ENCODE results near the gene DOCK9. TPM values are rescaled to one million over a fixed set of nuclear protein-coding genes. Genes with fewer than 3 reads are reported as not detected.
"Not testable (repeated sequence)": the region's sequence is repeated elsewhere in the genome, so short reads cannot be mapped to it uniquely, and the experiment has no call there.

DOCK9 gene
- total and polyA plus RNA-seq, 8 donors: 98.3 to 158 (median 109) TPM

DNA sequence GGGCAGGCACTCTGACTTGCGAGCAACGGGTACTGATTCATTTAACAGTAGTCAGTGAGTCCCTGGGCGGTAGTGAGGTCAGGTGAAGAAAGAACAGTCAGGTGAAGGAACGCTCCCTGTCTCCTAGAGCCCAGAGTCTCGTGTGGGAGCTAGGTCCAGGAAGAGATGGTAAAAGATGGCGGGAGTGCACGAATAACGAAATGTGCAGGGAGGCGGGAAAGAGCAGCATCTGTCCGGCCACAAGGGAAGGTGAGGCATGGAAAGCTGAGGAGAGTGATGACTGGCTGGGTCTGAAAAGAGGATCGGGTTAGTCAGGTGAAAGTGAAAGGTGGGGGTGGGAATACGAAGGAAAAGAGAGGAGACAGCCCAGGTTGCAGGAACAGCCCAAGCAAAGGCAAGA, 161.5 kb downstream of the DOCK9 start:
- peaks cover 0 to 45% of the 10 kb centered on the region in 2 donors for H3K36me3 ChIP-seq
- H3K27ac ChIP-seq: no peak overlapping the region
- H3K4me3 ChIP-seq: no peak overlapping the region
- ATAC-seq (no peak), DNase-seq (no peak)
- no peaks in the 10 kb centered on the region for H3K27me3 ChIP-seq
- TF ChIP-seq, protein P1, sequence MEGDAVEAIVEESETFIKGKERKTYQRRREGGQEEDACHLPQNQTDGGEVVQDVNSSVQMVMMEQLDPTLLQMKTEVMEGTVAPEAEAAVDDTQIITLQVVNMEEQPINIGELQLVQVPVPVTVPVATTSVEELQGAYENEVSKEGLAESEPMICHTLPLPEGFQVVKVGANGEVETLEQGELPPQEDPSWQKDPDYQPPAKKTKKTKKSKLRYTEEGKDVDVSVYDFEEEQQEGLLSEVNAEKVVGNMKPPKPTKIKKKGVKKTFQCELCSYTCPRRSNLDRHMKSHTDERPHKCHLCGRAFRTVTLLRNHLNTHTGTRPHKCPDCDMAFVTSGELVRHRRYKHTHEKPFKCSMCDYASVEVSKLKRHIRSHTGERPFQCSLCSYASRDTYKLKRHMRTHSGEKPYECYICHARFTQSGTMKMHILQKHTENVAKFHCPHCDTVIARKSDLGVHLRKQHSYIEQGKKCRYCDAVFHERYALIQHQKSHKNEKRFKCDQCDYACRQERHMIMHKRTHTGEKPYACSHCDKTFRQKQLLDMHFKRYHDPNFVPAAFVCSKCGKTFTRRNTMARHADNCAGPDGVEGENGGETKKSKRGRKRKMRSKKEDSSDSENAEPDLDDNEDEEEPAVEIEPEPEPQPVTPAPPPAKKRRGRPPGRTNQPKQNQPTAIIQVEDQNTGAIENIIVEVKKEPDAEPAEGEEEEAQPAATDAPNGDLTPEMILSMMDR (IDR thresholded peaks at IDR 0.05): no peak
- intact Hi-C loops (cut with DNase I): no loop called here
- peaks cover 0 to 4% of the 10 kb centered on the region in 2 donors for H3K4me1 ChIP-seq
- H3K9me3 ChIP-seq: no peaks in the 10 kb centered on the region

DNA sequence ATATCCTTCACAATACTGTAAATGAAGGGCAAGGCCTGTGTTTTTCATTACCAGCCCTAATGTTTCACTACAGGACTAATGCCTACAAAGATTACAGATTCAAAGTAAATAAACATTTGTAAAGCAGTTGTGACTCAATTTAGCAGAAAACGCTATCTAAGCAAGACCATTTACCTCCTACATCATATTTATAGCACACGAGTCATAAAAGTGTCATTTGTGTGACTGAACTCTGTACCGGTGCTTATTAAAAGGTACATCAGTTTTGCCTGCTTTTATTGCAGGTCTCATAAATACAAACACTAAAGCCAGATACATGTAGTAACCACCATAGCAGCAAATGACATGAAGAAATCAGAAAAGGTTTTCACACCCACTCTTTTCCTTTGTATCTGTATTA, 163.9 kb downstream of the DOCK9 start:
- no peak overlapping the region for H3K27ac ChIP-seq
- DNase-seq (no peak), ATAC-seq (no peak)
- H3K27me3 ChIP-seq: no peaks in the 10 kb centered on the region
- intact Hi-C loops (cut with DNase I): no loop called here
- H3K36me3 ChIP-seq: peaks cover 0 to 39% of the 10 kb centered on the region in 2 donors
- TF ChIP-seq, protein P1 (IDR thresholded peaks at IDR 0.05): no peak
- H3K4me3 ChIP-seq: no peak overlapping the region
- no peaks in the 10 kb centered on the region for H3K4me1 ChIP-seq
- no peaks in the 10 kb centered on the region for H3K9me3 ChIP-seq

DNA sequence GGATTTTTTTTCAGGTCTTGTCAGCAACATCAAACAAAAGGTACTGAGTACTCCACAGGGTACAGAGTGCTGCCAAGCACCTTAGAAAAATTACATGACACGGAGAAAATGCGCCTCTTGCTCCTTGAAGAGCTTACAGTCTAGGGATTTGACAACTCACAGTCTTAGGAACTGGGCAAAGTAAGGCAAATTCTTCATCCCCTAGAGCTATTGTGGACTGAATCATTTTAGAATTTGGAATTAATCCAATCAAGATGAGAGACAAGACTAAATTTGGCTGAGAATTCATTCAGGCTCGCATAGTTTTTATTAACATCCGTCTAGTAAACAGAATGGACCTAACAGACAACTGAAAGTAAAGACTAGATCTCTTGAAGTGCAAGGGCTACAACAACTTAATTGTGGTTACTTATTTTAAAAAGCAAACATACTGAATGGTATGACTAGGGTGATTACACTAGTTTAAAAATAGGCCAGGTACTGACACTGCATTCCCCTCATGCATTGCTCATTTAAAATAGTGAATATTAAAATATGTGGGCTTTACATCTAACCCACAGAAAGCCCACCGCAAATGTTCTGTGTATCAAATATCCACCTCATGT, 165.6 kb downstream of the DOCK9 start:
- peak; percentile 31 for ATAC-seq
- H3K27ac ChIP-seq; DNase-seq; H3K9me3 ChIP-seq; H3K4me1 ChIP-seq; H3K4me3 ChIP-seq; intact Hi-C loops (cut with DNase I); H3K27me3 ChIP-seq: not testable (repeated sequence)
- peaks cover 0 to 50% of the 10 kb centered on the region in 2 donors for H3K36me3 ChIP-seq

DNA sequence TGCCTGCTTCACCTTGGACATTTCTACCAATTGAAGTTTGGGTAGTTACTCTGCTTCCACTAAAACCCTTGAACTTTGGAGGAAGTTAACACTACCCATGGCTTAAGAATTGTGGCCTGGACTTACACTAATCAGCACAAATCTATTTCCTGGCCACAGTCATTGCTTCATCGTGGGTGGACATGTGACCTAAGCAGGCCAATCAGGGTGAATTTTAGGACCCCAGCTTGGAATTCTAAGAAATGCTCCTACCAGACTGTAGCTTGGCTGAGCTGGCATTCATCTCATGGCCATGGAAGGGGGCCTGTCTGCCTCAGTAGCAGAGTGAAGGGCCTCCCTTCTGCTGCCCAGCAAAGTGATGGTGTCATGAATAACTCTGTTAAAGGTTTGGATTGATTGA, 167.1 kb downstream of the DOCK9 start:
- intact Hi-C loops (cut with DNase I): no loop called here

DNA sequence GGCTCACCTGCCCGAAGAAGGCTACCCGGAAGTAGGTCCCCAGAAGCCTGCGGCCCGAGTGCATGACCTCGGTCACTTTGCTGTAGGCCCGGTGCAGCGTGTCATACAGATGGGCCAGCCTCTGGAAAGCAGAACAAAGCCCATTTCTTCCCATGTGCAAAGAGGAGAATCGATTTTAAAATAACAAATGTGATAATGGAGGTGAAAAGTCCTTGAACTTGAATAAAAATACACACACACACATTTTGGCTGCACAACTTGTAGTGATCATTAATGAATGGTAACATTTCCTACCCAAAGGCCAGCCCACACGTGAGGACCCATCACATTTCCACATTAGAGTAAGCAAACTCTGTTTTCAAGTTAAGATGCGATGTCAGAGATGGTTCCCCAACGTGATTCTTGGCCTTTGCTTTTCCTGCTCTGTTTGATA, 168.5 kb downstream of the DOCK9 start:
- Histone ChIP-seq H3K4me3 (no peak overlapping the region), H3K27ac (no peak overlapping the region), H3K36me3 (peaks cover 0 to 64% of the 10 kb centered on the region in 2 donors), H3K4me1 (no peaks in the 10 kb centered on the region), H3K27me3 (no peaks in the 10 kb centered on the region), H3K9me3 (no peaks in the 10 kb centered on the region)
- DNase-seq (no peak), ATAC-seq (no peak)
- intact Hi-C loops (cut with DNase I): no loop called here
- TF ChIP-seq, protein P1 (IDR thresholded peaks at IDR 0.05): no peak

More for the DNA sequence above, 167.1 kb downstream of the DOCK9 start:
- no peaks in the 10 kb centered on the region for H3K9me3 ChIP-seq
- H3K4me1 ChIP-seq: no peaks in the 10 kb centered on the region
- no peak overlapping the region for H3K27ac ChIP-seq
- TF ChIP-seq, protein P1 (IDR thresholded peaks at IDR 0.05): no peak
- peaks cover 0 to 56% of the 10 kb centered on the region in 2 donors for H3K36me3 ChIP-seq
- H3K27me3 ChIP-seq: no peaks in the 10 kb centered on the region
- DNase-seq: no peak
- no peak for ATAC-seq
- H3K4me3 ChIP-seq: no peak overlapping the region

DNA sequence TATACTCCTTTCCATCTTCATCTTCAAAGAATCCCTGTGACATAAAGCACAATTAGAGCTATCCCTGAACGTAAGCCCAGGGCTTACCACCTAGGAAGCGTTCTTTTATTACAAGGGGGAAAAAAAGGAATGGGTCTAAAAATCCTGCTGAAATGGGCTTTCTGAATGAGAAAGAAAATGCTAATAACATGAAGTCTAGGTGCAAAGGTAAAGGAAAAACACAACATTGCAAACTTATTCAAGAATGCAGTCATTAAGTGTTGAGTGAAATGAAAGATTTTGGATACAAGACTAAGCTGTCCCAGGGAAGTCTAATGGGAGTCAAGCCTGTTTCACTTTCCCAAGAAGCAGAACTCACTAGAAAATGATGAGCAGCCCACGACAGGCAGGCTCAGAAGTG, 170.1 kb downstream of the DOCK9 start:
- Histone ChIP-seq H3K9me3 (no peaks in the 10 kb centered on the region), H3K4me1 (no peaks in the 10 kb centered on the region), H3K27me3 (no peaks in the 10 kb centered on the region), H3K27ac (no peak overlapping the region), H3K4me3 (no peak overlapping the region), H3K36me3 (peaks cover 0 to 80% of the 10 kb centered on the region in 2 donors)
- intact Hi-C loops (cut with DNase I): no loop called here
- TF ChIP-seq, protein P1 (IDR thresholded peaks at IDR 0.05): no peak
- ATAC-seq (no peak), DNase-seq (no peak)
